ENCODE data around the gene FAN1. TPM values are rescaled to one million over a fixed set of nuclear protein-coding genes. Genes with fewer than 3 reads are reported as not detected.

FAN1 gene
- total RNA-seq, 4 donors from 2014 or later: 6.0 to 17.7 (median 10.2) TPM

GRCh38 chr15:30978328-30978727, 74.6 kb downstream of the FAN1 start:
- peaks cover 0 to 51% (median 0%) of the 10 kb centered on the region in 3 donors for H3K4me1 ChIP-seq
- H3K36me3 ChIP-seq: peaks cover 0 to 92% (median 4%) of the 10 kb centered on the region in 3 donors
- intact Hi-C loops (cut with DNase I): no loop called here
- H3K27me3 ChIP-seq: no peaks in the 10 kb centered on the region
- DNase-seq: no peak
- no peaks in the 10 kb centered on the region for H3K9me3 ChIP-seq
- TF ChIP-seq POLR2A (IDR thresholded peaks at IDR 0.05): no peak
- TF ChIP-seq, protein P1, sequence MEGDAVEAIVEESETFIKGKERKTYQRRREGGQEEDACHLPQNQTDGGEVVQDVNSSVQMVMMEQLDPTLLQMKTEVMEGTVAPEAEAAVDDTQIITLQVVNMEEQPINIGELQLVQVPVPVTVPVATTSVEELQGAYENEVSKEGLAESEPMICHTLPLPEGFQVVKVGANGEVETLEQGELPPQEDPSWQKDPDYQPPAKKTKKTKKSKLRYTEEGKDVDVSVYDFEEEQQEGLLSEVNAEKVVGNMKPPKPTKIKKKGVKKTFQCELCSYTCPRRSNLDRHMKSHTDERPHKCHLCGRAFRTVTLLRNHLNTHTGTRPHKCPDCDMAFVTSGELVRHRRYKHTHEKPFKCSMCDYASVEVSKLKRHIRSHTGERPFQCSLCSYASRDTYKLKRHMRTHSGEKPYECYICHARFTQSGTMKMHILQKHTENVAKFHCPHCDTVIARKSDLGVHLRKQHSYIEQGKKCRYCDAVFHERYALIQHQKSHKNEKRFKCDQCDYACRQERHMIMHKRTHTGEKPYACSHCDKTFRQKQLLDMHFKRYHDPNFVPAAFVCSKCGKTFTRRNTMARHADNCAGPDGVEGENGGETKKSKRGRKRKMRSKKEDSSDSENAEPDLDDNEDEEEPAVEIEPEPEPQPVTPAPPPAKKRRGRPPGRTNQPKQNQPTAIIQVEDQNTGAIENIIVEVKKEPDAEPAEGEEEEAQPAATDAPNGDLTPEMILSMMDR (IDR thresholded peaks at IDR 0.05): no peak
- H3K27ac ChIP-seq: no peak overlapping the region
- no peak overlapping the region for H3K4me3 ChIP-seq

DNA sequence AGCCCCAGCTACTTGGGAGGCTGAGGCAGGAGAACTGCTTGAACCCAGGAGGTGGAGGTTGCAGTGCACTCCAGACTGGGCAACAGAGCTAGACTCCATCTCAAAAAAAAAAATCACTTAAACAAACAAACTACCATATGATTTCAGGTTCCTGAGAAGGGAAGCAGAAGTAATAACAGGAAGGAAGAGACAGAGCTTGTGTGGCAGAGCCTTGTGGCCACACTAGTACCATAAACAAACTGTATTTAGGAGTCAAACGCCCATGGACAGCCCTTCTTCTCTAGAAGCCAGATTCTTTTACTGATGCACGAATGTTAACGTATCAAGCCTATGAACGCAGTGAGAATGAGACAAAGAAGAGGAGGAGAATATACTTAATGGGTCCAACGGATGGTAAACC, 75.7 kb downstream of the FAN1 start:
- Histone ChIP-seq H3K4me3 (no peak overlapping the region), H3K27ac (no peak overlapping the region), H3K9me3 (no peaks in the 10 kb centered on the region), H3K36me3 (peaks cover 0 to 88% (median 0%) of the 10 kb centered on the region in 3 donors), H3K4me1 (peaks cover 0 to 62% (median 0%) of the 10 kb centered on the region in 3 donors), H3K27me3 (no peaks in the 10 kb centered on the region)
- TF ChIP-seq POLR2A (IDR thresholded peaks at IDR 0.05): no peak
- TF ChIP-seq, protein P1 (IDR thresholded peaks at IDR 0.05): no peak
- WGBS, 2 donors: 86 to 92% methylated on average over 5 of the region's 5 CpGs
- DNase-seq: no peak
- intact Hi-C loops (cut with DNase I): no loop called here

- peaks cover 0 to 83% (median 0%) of the 10 kb centered on the region in 3 donors for H3K36me3 ChIP-seq
- no peaks in the 10 kb centered on the region for H3K9me3 ChIP-seq
- H3K27me3 ChIP-seq: no peaks in the 10 kb centered on the region
- 86% methylated on average over 3 of the region's 3 CpGs for WGBS, 2 donors
- H3K27ac ChIP-seq: peak overlapping the region in 2 of 4 donors; percentile 31 to 48
- no peak for DNase-seq
- TF ChIP-seq, protein P1 (IDR thresholded peaks at IDR 0.05): no peak
- no peak for TF ChIP-seq POLR2A (IDR thresholded peaks at IDR 0.05)
- H3K4me1 ChIP-seq: peaks cover 10 to 86% (median 21%) of the 10 kb centered on the region in 3 donors
- intact Hi-C loops (cut with DNase I): no loop called here
- H3K4me3 ChIP-seq: no peak overlapping the region
Measured at GRCh38 chr15:30984118-30984517, 80.4 kb downstream of the FAN1 start.

GRCh38 chr15:30984542-30984941, 80.8 kb downstream of the FAN1 start:
- peaks cover 0 to 79% (median 0%) of the 10 kb centered on the region in 3 donors for H3K36me3 ChIP-seq
- no peak for DNase-seq
- H3K27me3 ChIP-seq: no peaks in the 10 kb centered on the region
- peaks cover 14 to 86% (median 25%) of the 10 kb centered on the region in 3 donors for H3K4me1 ChIP-seq
- H3K9me3 ChIP-seq: no peaks in the 10 kb centered on the region
- H3K4me3 ChIP-seq: peak overlapping the region in 1 of 4 donors; percentile 4
- intact Hi-C loops (cut with DNase I): no loop called here
- TF ChIP-seq POLR2A (IDR thresholded peaks at IDR 0.05): no peak
- TF ChIP-seq, protein P1 (IDR thresholded peaks at IDR 0.05): no peak
- WGBS, 2 donors: 52 to 65% methylated on average over 6 of the region's 6 CpGs
- H3K27ac ChIP-seq: peak overlapping the region in 3 of 4 donors; percentile 31 to 66 (median 48)

- intact Hi-C loops (cut with DNase I): no loop called here
- H3K4me1 ChIP-seq: peaks cover 17 to 86% (median 31%) of the 10 kb centered on the region in 3 donors
Measured at GRCh38 chr15:30985081-30985531, 81.4 kb downstream of the FAN1 start.

More at GRCh38 chr15:30985081-30985531, 81.4 kb downstream of the FAN1 start:
- WGBS, 2 donors: 37 to 44% methylated on average over 3 of the region's 3 CpGs
- H3K36me3 ChIP-seq: peaks cover 0 to 73% (median 0%) of the 10 kb centered on the region in 3 donors
- DNase-seq: no peak
- H3K4me3 ChIP-seq: peak overlapping the region in 1 of 4 donors; percentile 4
- no peaks in the 10 kb centered on the region for H3K9me3 ChIP-seq
- no peaks in the 10 kb centered on the region for H3K27me3 ChIP-seq
- TF ChIP-seq, protein P1 (IDR thresholded peaks at IDR 0.05): no peak
- TF ChIP-seq POLR2A (IDR thresholded peaks at IDR 0.05): no peak
- peak overlapping the region in 3 of 4 donors; percentile 31 to 66 (median 48) for H3K27ac ChIP-seq
